ENCODE measurements around the gene DIDO1.

DIDO1 gene

DNA sequence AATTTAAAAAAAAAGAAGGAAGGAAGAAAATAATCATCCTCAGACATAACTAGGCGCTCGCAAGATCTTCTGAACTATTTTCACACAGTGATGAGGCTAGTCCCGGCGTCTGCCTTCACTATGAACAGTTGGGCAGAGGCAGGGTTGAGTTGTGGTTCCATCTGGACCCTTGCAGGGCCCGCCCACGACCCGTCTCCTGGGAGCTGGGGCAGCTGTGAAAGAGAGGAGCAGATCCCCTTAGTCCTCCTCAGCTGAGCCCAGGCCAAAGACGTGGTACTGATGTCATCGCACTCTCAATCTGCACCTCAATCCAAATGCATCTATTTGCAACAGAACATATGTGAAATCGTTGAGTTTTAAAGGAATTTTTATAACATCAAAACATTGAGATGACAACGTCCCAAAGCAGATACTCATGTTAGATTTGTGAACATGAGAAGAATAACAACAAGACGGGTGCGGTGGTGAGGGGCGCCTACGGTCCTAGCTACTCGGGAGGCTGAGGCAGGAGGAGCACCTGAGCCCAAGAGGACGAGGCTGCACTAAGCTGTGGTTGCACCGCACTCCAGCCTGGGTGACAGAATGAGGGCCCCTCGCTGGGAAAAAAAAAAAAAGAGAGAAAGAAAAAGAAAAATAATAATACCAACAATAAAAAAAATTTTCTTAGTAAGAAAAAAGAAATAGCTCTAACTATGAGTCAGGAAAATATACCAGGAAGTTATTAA lies 80.0 kb downstream of the DIDO1 start:
- no peak for DNase-seq

DNA sequence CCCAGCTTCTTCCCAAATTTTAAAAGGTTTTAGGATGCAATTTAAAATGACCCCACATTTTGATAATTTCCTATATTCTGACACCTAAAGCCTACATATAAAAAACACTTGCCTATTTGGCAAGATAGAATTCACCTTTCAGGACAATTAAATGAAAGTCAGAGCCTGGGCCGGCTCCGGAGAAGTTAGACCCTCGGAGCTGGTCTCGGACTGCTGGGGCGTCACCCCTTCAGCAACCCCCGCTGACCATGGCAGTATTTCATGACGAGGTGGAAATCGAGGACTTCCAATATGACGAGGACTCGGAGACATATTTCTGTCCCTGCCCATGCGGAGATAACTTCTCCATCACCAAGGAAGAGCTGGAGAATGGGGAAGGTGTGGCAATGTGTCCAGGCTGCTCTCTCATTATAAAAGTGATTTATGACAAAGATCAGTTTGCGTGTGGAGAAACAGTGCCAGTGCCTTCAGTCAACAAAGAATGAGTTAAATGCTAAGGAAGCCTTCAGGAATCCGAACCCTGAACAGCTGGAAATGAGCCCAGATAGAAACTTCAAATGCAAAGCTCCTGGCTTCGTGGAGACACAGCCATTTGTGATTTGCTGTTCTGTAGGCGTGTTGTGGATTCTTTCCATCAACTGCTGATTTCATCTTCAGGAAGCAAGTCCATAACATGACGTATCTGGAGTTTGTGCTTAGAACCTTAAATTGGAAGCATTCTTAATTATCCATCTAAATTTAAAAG lies 80.7 kb downstream of the DIDO1 start:
- DNase-seq, result no peak

DNA sequence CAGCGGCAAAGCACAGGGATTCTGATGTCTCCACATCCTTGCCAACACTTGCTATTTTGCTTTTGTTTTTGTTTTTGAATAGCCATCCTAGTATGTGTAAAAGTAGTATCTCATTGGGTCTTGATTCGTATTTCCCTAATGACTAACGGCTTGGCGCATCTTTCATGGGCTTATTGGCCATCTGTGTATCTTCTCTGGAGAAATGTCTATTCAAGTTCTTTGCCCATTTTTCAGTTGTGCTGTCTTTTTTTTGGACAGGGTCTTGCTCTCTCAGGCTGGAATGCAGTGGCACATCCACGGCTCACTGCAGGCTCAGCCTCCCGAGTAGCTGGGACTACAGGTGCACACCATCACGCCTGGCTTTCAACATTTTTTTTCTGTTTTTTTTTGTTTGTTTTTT lies 82.1 kb downstream of the DIDO1 start:
- no peak for DNase-seq

DNA sequence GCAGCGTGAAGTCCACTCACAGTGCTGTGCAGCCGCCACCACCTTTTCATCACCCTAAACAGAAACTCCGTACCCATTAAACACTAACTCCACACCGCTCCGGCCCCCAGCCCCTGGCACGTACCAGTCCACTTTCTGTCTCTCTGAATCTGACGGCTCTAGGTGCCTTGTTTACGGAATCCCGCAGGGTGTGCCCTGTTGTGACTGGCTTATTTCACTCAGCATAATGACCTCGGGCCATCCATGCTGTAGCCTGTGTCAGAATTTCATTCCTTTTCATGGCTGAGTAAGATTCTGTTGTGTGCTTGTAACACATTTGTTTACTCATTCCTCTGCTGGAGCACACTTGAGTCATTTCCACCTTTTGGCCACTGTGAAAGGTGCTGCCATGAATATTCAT lies 82.6 kb downstream of the DIDO1 start:
- DNase-seq, result no peak

DNA sequence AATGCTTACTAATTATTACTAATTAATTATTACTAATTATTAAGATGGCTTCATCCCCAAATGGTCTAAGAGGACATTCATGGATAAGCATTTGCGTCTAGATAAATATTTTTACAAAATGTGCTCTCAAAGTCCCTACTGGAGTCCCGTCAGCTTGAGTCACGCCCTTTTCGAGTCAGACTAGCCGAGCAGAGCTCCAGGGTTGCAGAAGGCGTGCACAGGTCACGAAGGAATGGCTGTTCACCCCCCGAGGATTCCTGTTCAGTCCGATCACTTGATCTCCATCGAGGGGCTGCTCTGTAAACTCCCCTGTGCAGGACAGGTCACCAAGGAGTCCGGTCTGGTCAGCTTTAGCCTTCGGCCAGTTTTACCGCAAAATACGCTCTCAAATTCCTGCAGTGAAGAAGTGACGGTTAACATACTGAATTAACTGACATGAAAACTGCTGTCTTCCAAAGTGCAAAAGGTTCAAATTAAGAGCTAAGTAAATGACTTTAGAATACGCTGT lies 84.5 kb downstream of the DIDO1 start:
- DNase-seq, result no peak

DNA sequence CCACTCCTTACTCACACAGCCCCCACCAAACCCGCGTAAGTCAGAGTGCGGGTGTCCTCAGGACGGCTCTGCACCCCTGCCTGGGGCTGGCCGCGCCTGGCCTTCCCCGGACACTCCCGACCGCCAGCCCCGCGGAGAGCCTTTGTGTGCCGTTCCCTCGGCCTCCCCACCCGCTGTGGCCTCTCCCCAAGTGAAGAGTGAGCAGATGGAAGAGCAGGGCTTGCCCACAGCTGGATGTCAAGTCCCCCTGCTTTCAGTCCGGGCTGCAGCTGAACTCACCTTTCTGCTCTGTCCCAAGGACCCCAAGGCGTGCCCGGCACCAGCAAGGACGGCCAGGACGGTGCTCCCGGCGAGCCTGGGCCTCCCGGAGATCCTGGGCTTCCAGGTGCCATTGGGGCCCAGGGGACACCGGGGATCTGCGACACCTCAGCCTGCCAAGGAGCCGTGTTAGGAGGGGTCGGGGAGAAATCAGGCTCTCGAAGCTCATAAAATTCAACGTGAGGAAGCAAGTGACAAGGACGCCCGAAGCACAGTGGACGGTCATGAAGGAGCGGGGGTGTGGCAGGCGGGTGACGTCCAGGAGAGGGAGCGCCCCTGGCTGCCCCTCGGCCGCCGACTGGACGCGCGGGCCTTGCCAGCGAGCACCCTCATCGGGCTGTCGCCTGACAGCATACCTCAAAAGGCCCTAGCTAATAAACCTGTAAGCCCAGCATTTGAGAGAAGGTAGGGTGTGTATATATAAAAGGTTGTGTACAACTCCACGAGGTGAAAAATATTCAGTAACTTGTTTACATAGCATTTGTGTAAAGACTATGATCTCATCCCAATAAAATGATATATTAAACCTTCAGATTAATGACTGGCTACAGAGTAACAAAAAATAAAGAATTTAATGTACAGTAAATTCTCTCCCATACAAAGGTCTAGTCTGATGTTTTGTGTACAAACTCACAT lies 85.8 kb downstream of the DIDO1 start:
- DNase-seq, result no peak

DNA sequence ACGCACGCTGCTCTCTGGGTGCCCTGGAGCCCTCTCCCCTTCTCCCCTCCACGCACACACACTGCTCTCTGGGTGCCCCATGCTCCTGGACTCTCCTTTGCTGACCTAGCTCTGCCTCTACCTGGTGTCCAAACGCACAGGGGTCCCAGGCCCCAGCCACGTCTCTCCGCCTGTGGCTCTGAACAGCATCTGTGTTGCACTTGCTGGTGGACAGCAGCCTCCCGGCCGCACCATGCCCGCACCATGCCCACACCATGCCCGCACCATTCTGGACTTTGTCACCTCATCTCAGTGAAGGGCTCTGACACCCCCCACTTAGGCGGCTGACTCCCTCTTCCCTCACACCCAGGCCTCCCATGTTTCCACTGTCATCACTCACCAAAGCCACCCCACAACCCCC lies 86.5 kb downstream of the DIDO1 start:
- DNase-seq, result no peak

DNA sequence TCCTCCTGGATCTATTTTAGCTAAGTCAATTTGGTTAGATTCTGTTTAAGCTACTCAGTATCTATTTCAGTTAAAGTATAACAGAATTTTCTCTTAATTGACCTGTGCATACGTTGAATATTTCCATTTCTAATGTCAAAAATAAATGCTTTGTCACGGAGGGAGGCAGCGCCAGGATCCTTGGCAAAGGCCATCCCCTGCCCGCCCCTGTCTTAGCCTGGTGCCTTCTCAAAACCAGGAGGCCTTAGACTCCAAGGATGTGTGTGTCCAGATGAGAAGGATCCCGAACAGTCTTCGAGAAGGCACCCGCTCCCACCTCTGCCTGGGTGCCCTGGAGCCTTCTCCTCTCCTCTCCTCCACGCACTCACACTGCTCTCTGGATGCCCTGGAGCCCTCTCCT lies 87.0 kb downstream of the DIDO1 start:
- DNase-seq, result no peak

DNA sequence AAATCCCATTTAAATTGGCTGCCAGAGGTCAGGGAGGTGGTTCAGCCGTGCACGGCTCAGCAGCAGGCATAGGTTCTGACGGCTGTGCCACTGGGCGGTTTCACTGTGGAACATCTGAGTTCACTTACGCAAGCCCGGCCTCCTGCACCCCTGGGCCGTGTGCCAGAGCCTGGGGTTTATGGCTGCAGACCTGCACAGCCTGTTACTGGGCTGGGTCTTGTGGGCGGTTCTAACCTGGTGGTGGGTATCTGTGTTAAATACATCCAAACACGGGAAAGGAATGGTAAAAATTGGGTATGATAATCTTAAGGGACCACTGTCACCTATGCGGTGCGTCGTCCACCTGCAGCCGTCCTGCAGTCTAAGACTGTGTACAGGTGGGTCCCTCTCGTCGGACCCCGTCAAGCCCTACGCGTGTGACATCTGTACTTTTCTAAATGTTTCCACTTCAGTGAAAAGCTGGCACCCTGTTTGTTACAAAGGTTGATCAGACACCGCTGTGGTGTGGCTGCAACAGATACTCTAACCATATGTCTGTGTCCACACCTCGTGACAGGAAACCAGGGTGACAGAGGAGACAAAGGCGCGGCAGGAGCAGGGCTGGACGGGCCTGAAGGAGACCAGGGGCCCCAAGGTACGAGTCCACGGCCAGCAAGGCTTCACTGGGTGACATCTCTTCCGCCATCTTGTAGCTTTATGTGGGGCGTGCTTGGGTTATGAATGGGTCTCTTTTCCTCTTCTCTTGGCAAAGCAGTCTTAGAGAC lies 88.0 kb downstream of the DIDO1 start:
- DNase-seq, result no peak

DNA sequence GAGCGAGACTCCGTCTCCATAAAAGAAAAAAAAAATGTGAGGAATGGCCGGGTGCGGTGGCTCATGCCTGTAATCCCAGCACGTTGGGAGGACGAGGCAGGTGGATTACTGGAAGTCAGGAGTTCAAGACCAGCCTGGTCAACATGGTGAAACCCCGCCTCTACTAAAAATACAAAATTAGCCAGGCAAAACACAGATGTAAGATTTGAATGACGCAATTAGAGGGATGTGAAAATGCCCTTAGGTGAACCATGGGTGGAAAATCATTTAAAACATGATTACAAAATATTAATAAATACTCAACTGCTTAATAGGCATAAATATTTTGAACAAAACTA lies 88.5 kb downstream of the DIDO1 start:
- DNase-seq, result no peak

DNA sequence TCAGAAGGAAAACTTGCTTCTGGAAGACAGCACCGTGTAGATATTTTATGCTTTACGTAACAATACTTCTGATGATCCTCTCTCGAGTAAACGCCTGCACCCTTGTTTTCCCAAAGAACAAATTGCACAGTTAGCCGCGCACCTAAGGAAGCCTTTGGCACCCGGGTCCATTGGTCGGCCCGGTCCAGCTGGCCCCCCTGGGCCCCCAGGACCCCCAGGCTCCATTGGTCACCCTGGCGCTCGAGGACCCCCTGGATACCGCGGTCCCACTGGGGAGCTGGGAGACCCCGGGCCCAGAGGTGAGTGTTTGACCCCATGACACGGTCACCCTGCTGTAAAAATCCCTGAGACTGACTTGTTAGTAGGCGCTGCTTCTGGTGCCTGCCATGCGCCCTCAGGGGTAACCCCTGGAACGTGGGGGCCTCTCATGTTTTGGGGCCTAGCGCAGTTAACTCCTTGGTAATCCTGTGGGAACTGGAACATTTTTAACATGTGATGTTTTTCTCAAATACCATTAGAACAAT lies 89.3 kb downstream of the DIDO1 start:
- DNase-seq, result no peak

DNA sequence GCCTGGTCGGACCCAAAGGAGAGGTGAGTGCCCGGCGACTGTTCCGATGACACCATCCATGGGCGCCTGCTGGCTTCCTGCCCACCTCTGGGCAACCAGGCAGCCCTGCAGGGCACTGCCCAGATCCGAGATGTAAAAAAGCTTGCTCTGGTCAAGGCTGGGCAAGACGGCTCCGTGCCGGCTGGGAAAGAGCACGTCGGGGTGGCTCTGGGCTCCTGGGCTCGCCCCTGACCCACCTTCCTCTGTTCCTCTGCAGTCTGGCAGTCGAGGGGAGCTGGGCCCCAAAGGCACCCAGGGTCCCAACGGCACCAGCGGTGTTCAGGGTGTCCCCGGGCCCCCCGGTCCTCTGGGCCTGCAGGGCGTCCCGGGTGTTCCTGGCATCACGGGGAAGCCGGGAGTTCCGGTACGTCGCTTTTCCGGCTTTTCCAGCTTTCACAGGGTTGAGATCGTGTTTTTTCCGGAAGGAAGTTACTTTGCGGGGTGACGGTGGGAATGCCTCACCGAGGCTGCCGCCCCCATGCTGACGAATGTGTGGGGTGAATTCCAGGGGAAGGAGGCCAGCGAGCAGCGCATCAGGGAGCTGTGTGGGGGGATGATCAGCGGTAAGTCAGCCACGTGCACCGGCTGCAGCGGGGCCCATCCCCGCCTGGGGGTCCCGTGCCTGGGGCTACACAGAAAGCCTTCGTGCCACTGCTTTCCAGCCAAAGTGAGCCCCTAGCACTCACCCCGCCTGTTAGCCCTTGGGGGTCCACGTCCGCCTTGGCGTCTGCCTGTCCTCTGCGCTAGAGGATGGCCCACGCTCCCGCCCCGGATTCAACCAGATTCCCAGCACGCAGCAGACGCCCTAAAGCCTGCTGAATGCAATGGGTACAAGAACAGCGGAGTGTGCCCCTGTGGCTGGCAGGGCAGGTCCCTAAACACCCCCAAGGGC lies 90.1 kb downstream of the DIDO1 start:
- DNase-seq, result no peak

DNA sequence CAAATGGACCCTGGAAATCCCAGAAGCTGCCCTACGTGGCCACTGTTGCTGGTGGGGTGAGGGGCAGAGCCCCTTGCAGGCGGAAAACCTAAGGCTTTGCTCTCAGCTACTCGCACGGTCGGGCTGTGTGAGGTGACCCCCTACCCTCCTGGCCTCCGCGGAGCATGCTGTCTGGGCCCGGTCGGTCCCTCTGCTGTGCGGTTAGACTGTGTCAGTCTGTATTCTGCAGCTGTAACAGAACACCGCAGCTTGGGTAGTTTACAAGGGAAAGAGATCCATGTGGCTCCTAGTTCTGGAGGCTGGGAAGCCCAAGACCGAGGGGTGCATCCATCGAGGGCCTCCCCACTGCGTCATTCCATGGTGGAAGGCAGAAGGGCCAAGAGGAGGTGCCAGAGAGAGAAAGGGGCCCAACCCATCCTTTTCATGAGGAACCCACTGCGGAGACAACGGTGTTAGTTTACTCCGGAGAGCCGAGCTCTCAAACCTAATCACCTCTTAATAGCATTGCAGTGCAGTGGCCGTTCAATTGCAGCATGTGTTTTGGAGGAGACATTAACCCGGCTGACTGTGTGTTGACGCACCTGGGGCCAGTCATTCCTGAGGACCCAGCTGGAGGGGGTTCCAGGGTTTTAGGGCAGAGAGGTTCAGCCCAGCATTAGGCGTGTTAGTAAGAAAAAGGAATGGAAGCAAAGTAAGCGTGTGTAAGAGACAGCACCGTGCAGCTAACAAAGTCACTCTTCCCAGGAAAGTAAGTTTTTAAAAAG lies 91.2 kb downstream of the DIDO1 start:
- DNase-seq, result no peak

DNA sequence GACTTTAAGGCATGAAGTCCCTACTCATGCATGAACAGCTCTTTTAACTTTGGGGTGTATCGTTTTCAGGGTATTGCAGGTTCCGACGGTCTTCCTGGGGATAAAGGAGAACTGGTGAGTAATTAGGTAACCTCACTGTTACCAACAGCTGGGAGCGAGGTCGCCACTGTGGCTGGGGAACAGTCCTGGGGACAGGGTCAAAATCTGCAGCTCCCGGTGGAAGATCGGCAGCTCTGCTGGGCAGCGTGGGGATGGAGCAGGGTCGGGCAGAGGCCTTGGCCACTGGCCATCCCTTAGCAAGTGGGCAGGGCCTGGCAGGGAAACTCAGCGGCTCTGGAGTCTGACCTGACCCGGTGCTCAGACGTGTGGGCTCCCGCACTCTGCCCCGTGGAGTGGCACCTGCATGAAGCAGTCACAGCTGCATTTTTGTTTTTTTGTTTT lies 93.3 kb downstream of the DIDO1 start:
- DNase-seq, result no peak

DNA sequence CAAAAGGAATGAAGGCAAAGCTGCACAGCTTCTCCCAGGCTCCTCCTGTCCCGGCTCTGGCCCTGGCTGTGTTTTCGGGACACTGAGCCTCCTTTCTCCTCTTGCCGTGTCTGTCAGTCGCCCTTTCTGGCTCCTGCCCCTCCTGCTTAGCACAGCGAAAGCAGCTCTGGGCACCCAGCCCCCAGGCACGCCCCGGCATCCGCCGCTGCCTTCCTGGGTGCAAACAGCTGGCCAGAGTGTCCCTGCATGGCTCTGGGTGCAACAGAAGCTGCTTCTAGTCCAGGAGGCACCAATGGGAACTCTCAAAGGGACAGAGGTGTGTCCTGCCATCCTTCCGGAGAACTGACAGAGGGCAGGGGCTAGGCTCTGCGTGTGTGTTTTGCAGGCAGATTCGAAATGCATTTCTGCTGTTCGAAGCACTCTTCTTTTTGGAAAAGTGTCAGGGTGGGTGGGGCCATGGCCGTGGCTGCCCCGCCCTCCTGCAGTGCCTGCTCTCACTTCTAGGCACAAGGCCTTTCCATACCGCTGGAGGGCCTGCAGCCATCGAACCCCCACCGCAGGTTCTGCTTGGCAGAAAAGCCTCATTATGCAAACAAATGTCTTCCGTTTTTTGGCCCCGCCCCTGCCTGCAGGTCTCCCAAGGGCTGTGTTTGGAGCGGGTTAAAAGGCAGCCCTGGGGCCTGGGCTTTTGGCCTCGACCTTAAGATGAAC lies 93.9 kb downstream of the DIDO1 start:
- peak; percentile 88 for DNase-seq

DNA sequence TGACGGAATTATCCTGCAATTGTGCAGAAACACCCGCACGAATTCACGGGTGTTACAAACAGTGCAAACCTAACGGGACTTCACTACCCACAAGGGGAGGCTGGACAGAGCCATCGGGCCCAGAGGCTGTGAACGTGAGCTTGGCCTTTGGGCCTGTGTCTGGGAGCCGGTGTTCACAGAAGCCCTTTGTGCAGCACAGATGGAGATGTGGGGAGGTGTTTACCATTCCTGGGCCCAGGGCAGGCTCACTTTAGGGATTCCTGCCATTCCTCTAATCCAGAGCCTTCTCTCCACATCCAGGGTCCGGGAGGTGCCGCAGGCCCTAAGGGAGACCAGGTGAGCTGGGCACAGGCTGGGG lies 94.5 kb downstream of the DIDO1 start:
- DNase-seq, result no peak

DNA sequence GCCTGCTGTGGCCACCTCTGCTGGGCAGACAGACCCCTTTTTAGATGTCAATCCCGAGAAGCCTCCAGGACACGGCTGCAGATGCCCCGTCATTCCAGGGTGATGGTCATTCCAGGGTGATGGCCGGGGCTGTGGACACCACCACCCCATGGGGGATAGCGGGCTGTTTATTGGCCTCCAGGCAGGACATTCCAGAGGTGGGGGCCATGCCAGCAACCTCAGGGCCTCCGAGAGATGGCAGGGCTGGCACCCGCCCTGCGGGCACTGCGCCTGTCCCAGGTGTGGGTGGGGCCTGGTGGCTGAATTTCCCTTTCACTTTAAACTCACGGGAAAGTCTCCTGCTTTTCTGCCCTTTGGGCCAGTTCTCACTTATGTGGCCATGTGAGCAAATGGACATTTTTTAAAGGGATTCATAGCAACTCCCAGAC lies 94.9 kb downstream of the DIDO1 start:
- no peak for DNase-seq

DNA sequence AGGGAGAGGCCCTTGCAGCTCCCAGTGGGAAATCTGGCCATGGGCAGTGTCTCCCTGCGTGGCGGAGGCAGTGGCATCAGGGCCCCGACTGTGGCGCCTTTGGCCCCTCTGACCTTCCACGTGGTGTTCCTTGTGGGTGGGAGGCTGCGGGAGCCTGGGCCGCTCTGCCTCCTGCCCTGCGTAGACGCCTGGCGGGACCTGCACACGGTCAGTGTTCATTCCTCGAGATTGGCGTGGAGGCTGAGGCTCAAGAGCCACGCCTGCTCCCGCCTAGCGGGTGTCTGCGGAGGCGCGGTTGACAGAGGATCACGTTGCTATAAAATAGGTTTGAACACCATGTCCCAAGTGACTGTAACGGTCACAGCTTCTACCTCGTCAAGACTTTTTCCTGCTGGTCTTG lies 95.5 kb downstream of the DIDO1 start:
- DNase-seq, result no peak

DNA sequence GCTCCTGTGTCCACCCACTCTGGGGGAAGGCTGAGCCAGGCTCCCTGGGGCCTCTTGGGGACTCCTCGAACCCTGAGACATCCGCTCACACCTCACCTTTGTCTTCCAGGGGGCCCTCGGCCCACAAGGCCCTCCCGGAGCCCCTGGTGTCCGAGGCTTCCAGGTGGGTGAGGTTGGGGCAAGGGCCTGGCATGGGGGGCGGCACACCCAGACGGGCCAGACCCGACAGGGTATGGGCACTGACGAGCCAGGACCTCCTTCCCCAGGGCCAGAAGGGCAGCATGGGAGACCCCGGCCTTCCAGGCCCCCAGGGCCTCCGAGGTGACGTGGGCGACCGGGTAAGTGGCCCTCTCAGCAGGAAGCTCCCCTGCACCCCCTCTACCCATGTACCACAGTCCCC lies 96.1 kb downstream of the DIDO1 start:
- no peak for DNase-seq
